ENCODE measurements around the gene FUT7. TPM values are rescaled to one million over a fixed set of nuclear protein-coding genes. Genes with fewer than 3 reads are reported as not detected.

The FUT7 gene
- total and polyA plus RNA-seq, 8 donors, result 0.12 to 0.19 (median 0.18) TPM; not detected in 5

GRCh38 chr9:137045294-137046087, 13.6 kb upstream of the FUT7 start:
- peaks cover 5 to 19% (median 10%) of the 10 kb centered on the region in 3 donors for H3K4me1 ChIP-seq
- DNase-seq (peak in 1 of 6 donors; percentile 62), ATAC-seq (peak; percentile 10 to 31 (median 19)), FAIRE-seq (no peak)
- 3 to 8% methylated on average over 66 to 96 of the region's 96 CpGs for WGBS, 2 donors
- peaks cover 0 to 7% (median 0%) of the 10 kb centered on the region in 4 donors for H3K27me3 ChIP-seq
- no peaks in the 10 kb centered on the region for H3K36me3 ChIP-seq
- H3K9me3 ChIP-seq, result no peaks in the 10 kb centered on the region
- TF ChIP-seq, protein P1, sequence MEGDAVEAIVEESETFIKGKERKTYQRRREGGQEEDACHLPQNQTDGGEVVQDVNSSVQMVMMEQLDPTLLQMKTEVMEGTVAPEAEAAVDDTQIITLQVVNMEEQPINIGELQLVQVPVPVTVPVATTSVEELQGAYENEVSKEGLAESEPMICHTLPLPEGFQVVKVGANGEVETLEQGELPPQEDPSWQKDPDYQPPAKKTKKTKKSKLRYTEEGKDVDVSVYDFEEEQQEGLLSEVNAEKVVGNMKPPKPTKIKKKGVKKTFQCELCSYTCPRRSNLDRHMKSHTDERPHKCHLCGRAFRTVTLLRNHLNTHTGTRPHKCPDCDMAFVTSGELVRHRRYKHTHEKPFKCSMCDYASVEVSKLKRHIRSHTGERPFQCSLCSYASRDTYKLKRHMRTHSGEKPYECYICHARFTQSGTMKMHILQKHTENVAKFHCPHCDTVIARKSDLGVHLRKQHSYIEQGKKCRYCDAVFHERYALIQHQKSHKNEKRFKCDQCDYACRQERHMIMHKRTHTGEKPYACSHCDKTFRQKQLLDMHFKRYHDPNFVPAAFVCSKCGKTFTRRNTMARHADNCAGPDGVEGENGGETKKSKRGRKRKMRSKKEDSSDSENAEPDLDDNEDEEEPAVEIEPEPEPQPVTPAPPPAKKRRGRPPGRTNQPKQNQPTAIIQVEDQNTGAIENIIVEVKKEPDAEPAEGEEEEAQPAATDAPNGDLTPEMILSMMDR (IDR thresholded peaks at IDR 0.05), result no peak
- peak overlapping the region in 3 of 4 donors; percentile 42 to 63 (median 63) for H3K27ac ChIP-seq
- intact Hi-C loops (cut with DNase I), result no loop called here
- H3K4me3 ChIP-seq, result peak overlapping the region; percentile 30 to 69 (median 48)

- H3K36me3 ChIP-seq, result peaks cover 0 to 2% (median 0%) of the 10 kb centered on the region in 3 donors
- peaks cover 5 to 19% (median 10%) of the 10 kb centered on the region in 3 donors for H3K4me1 ChIP-seq
- peak overlapping the region in 2 of 4 donors; percentile 63 to 64 for H3K27ac ChIP-seq
- ATAC-seq (peak; percentile 71 to 83 (median 78)), FAIRE-seq (no peak), DNase-seq (peak in 5 of 6 donors; percentile 72 to 82 (median 79))
- H3K9me3 ChIP-seq, result no peaks in the 10 kb centered on the region
- TF ChIP-seq, protein P1 (IDR thresholded peaks at IDR 0.05), result no peak
- intact Hi-C loops (cut with DNase I), result no loop called here
- H3K27me3 ChIP-seq, result peaks cover 0 to 7% (median 0%) of the 10 kb centered on the region in 4 donors
- WGBS, 2 donors, result 15 to 24% methylated on average over 17 to 18 of the region's 18 CpGs
- peak overlapping the region in 3 of 4 donors; percentile 20 to 69 (median 51) for H3K4me3 ChIP-seq
Measured at GRCh38 chr9:137044502-137045177, 12.8 kb upstream of the FUT7 start.

DNA sequence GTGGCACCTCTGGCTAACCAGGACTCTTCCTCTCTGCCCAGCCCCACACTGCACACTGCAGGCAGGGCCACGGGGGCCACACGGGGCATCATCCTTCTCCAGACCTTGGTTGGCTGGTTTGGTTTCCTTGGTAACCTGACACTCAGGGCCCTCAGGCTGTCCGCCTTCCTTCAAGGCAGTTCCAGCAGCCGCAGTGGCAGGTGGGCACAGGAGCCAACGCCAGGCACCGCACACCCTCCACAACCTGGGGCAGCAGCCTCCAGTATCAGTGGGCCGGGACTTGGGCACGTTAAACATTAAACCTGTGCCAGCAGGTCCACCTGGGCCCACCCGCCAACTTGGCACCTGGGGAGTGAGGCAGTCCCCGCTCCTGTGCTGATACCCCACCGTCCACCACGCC, 12.1 kb upstream of the FUT7 start:
- no peak for FAIRE-seq
- peak overlapping the region in 2 of 4 donors; percentile 63 to 64 for H3K27ac ChIP-seq
- no peaks in the 10 kb centered on the region for H3K9me3 ChIP-seq
- no peak for DNase-seq
- H3K4me1 ChIP-seq, result peaks cover 5 to 19% (median 10%) of the 10 kb centered on the region in 3 donors
- intact Hi-C loops (cut with DNase I), result no loop called here
- H3K4me3 ChIP-seq, result peak overlapping the region in 2 of 4 donors; percentile 16 to 69
- H3K27me3 ChIP-seq, result peaks cover 0 to under 1% (median 0%) of the 10 kb centered on the region in 4 donors
- ATAC-seq, result peak in 3 of 4 donors; percentile 2 to 37 (median 7)
- H3K36me3 ChIP-seq, result peaks cover 0 to 3% (median 0%) of the 10 kb centered on the region in 3 donors
- TF ChIP-seq, protein P1 (IDR thresholded peaks at IDR 0.05), result no peak
- WGBS, 2 donors, result 24 to 26% methylated on average over 12 of the region's 12 CpGs

DNA sequence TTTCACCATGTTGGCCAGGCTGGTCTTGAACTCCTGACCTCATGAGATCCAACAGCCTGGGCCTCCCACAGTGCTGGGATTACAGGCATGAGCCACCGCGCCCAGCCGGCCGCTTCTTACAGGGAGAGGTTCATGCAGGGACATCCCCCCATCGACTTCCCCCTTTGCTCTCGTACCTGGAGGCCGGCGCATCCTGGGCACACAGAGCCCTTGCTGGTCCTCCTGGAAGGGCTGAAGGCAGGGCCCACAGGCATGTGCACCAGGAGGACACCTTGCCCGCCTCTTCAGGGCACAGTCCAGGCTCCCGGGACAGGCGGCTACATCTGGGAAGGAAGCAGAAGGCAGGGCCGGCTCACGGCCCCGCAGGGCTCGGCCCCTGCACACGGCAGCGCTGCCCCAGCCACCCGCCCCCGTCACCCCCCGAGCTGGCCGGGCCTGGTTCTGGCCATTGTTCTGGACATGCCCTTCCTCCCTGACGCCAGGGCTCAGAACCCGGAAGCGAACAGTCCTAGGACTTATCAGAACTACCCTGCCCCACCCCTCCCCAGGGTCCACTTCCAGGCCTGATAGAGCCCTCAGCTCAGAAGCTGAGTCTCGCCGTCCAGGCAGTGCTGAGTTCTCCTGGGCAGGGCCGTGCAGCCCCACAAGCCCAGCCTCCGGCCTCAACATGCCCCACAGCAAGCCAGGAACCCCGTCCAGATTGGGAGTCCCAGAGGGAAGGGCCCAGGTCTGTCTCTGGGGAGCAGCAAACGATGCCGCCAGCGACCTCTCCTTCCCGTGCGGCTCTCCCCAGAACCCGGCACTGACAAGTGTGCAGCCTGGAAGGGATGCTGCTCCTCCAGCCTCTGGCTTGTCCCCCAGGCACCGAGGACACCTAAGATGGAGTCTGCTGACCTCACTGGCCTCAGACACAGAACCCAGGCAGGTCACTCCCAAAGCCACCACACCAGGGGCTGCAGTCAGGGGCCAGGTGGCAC, 11.2 kb upstream of the FUT7 start:
- no peak overlapping the region for H3K4me3 ChIP-seq
- peaks cover 5 to 16% (median 10%) of the 10 kb centered on the region in 3 donors for H3K4me1 ChIP-seq
- peak overlapping the region in 2 of 4 donors; percentile 3 to 63 for H3K27ac ChIP-seq

More for the DNA sequence above, 11.2 kb upstream of the FUT7 start:
- DNase-seq (no peak), ATAC-seq (no peak), FAIRE-seq (no peak)
- Histone ChIP-seq H3K27me3 (no peaks in the 10 kb centered on the region), H3K36me3 (peaks cover 0 to 7% (median 0%) of the 10 kb centered on the region in 3 donors), H3K9me3 (no peaks in the 10 kb centered on the region)
- intact Hi-C loops (cut with DNase I), result no loop called here
- TF ChIP-seq, protein P1 (IDR thresholded peaks at IDR 0.05), result no peak
- 83 to 86% methylated on average over 36 of the region's 36 CpGs for WGBS, 2 donors

All from pancreas (tissue), 10 donors.